ENCODE data around the gene PRM3.

- TF ChIP-seq CTCF (IDR thresholded peaks at IDR 0.05; ENCODE audit: low read length) (no peak), EZH2 (IDR thresholded peaks at IDR 0.05; ENCODE audit: borderline replicate concordance, low read length) (no peak)
These were observed 4.5 kb downstream of the PRM3 start, which contains the start of gene TNP2 for GRCh38 chr16:11268921-11269375.
